ENCODE measurements around the gene FKBP1B.

The FKBP1B gene

GRCh38 chr2:24045511-24046508 is 3.7 kb upstream of the FKBP1B start:
- FAIRE-seq: no peak
- TF ChIP-seq POLR2A (IDR thresholded peaks at IDR 0.05; ENCODE audit: low read depth, low read length): no peak
- DNase-seq (ENCODE audit: insufficient read length, low spot score): no peak

DNA sequence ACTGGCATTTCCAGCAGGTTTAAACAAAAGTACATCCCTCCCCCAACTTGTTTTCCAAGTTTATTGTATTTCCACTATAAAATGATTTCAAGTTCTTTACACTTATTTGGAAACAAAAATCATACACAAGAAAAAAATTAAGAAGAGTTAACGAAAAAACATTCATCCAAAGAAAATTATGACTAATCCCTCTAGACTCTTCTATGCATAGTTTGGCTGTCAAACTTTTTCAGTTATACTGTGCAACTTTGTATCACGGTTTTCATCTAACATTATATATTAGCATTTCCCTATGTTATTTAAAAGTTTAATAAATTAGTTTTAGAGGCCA is 3.0 kb upstream of the FKBP1B start:
- DNase-seq (ENCODE audit: insufficient read length, low spot score): no peak
- no peak for TF ChIP-seq POLR2A (IDR thresholded peaks at IDR 0.05; ENCODE audit: low read depth, low read length)
- FAIRE-seq: no peak

GRCh38 chr2:24046930-24047702 is 2.4 kb upstream of the FKBP1B start, which contains the start of gene WDCP:
Gene WDCP (minus strand): TSS chr2:24047391. CDS start chr2:24039494, 7,897 bp downstream.
- TF ChIP-seq POLR2A (IDR thresholded peaks at IDR 0.05; ENCODE audit: low read depth, low read length): peak; percentile 80
- peak; percentile 99 for FAIRE-seq
- DNase-seq (ENCODE audit: insufficient read length, low spot score): peak; percentile 88

- no peak for FAIRE-seq
- no peak for DNase-seq (ENCODE audit: insufficient read length, low spot score)
- no peak for TF ChIP-seq POLR2A (IDR thresholded peaks at IDR 0.05; ENCODE audit: low read depth, low read length)
Observed at GRCh38 chr2:24047703-24048033, 1.9 kb upstream of the FKBP1B start.

GRCh38 chr2:24048769-24049484 is 614 bp upstream of the FKBP1B start:
- DNase-seq (ENCODE audit: insufficient read length, low spot score): no peak
- no peak for TF ChIP-seq POLR2A (IDR thresholded peaks at IDR 0.05; ENCODE audit: low read depth, low read length)
- FAIRE-seq: no peak

DNA sequence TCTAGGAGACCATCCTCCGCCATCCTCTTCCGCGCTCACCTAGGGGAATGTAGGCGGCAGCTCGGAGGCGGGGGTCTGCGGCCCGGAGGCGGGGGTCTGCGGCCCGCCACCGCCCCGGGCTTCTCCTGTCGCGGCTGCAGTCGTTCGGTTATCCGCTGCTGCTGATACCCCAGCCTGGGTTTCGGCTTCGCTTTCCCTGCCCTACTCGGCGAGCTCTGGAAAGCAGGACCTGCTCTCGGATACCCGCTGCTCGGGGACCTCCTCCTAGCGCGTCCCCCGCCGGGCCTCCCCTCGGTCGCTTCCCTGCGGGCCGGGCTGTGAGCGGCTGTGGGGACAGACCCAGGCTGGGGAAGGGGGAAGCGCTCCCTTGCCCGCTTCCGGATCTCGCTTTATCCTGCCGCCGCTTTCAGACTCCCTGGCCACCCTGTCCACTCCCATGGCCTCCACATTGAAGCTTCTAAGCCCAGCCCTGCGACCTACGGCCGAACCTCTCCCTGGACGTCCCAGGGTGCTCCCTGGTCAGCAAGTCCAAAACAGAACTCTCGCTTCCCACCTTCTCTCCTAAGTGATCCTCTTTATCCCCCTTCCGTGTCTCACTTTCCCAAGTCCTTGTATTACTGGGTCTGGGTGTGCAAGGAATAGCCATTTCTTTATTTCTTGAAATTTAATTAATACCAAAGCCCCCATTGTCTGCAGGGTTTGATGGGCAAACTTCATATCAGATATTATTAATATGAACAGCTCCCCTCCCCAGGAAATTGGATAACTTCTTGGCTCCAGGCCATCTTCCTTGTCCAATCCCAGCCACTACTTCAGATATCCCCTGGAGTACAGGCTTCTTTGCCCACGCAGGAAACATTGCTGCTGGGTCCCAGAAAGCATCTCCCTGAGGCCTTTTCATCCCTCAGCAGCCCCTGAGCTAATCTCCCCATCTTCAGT is 769 bp downstream of the FKBP1B start:
- DNase-seq (ENCODE audit: insufficient read length, low spot score): no peak
- no peak for FAIRE-seq
- no peak for TF ChIP-seq POLR2A (IDR thresholded peaks at IDR 0.05; ENCODE audit: low read depth, low read length)

DNA sequence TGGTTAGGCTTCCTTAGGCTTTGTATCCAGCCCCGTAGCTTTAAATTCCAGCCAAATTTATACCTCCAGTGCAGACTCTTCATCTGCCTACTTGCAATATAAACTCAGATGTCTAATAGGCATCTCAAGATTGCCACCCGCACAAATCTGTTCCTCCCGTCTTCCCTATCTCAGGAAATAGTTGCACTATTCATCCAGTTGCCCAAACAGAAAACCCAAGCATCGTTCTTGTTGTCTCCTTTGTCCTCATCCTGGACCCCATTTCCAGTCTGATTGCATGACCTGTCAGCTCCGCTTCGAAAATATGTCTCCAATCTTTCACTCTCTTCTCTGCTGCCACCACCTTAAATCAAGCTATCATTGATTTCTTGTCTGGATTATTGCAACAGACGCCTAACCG is 2.3 kb downstream of the FKBP1B start:
- no peak for DNase-seq (ENCODE audit: insufficient read length, low spot score)
- TF ChIP-seq POLR2A (IDR thresholded peaks at IDR 0.05; ENCODE audit: low read depth, low read length): no peak
- no peak for FAIRE-seq

DNA sequence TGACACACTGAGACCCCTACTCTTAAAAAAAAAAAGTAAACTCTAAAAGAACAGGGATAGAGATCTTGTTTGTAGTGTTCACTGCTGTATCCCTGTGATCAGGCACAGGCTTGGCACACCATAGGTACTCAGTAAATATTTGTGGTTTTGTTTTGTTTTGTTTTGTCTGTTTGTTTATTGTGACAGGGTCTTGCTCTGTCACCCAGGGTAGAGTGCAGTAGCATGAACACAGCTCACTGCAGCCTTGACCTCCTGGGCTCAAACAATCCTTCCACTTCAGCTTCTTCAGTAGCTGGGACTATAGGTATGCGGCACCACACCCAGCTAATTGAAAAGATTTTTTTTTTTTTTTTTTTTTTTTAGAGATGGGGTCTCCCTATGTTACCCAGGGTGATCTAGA is 3.4 kb downstream of the FKBP1B start:
- DNase-seq (ENCODE audit: insufficient read length, low spot score) (no peak), FAIRE-seq (no peak)
- no peak for TF ChIP-seq POLR2A (IDR thresholded peaks at IDR 0.05; ENCODE audit: low read depth, low read length)

- TF ChIP-seq POLR2A (IDR thresholded peaks at IDR 0.05; ENCODE audit: low read depth, low read length): no peak
Observed at GRCh38 chr2:24054366-24055010, 4.9 kb downstream of the FKBP1B start.

GRCh38 chr2:24055750-24056149 is 6.2 kb downstream of the FKBP1B start:
- FAIRE-seq: no peak
- no peak for DNase-seq (ENCODE audit: insufficient read length, low spot score)
- TF ChIP-seq POLR2A (IDR thresholded peaks at IDR 0.05; ENCODE audit: low read depth, low read length): no peak

More at GRCh38 chr2:24054366-24055010, 4.9 kb downstream of the FKBP1B start:
- DNase-seq (ENCODE audit: insufficient read length, low spot score): no peak
- FAIRE-seq: no peak

DNA sequence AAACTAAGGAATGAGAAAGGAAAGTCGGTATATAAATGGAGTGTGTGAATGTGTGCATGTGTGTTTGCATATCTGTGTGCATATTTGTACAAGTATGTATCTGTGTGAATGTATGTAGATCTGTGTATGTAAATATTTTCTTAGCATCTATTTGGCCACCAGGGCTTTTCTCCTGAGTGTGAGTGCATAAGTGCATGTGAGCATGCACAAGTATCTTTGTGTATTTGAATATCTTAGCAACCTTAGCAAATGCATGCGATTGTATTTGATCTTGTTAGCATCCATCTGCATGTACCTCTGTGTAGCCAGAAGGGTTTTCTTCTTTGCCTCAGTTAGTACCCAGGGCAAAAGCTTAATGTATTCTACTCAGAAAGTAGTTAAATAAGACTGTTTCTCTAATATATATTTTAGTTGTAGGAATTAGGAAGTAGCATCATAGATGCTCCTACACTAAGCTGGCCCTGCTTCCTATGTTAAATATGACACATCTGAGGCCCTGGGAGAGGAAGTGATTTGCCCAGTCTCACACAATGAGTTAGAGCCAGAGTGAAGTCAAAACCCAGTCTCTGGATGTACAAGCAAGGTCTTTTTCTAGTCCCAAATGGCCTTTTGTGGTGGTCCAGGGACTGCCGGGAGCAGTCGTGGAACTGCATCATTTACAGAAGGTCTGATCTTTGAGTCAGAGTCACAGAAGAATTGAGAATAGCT is 9.2 kb downstream of the FKBP1B start:
- FAIRE-seq (no peak), DNase-seq (ENCODE audit: insufficient read length, low spot score) (no peak)
- TF ChIP-seq POLR2A (IDR thresholded peaks at IDR 0.05; ENCODE audit: low read depth, low read length): no peak

GRCh38 chr2:24065341-24065740 is 15.8 kb downstream of the FKBP1B start:
- no peak for TF ChIP-seq POLR2A (IDR thresholded peaks at IDR 0.05; ENCODE audit: low read depth, low read length)
- FAIRE-seq: no peak
- DNase-seq (ENCODE audit: insufficient read length, low spot score): no peak

Measured in H54 (cell line).